ENCODE data around the gene RWDD3. TPM values are rescaled to one million over a fixed set of nuclear protein-coding genes. Genes with fewer than 3 reads are reported as not detected.

Gene RWDD3
- total and polyA plus RNA-seq, 2 donors (not counting 3 experiments of a cell fraction or from before 2014, with no cell fraction given), result 9.3 to 12.1 TPM

GRCh38 chr1:95287825-95288224, 53.8 kb downstream of the RWDD3 start:
- no peak overlapping the region for H2AFZ ChIP-seq (ENCODE audit: low read depth, low read length)
- ChIA-PET POLR2A (no interaction called here), CTCF (interaction anchor here (1.0 kb wide), 1 partner anchor 21 kb away, joined by 3 read pairs; no protein-coding TSS in a partner anchor)
- H3K27me3 ChIP-seq (ENCODE audit: control insufficient read depth in 2 of 2, insufficient read depth in 2 of 2, low read length in 2 of 2), result peaks cover 0 to 2% of the 10 kb centered on the region in 2 experiments
- H3K4me2 ChIP-seq (ENCODE audit: insufficient read depth, low read length), result no peak overlapping the region
- no peaks in the 10 kb centered on the region for H3K4me1 ChIP-seq (ENCODE audit: control insufficient read depth, extremely low read depth, insufficient read depth, low read length)
- FAIRE-seq, result no peak
- dilution Hi-C loops (cut with MboI; ENCODE audit: extremely low pct_ligation_motif_present, low sequenced_read_pairs), result no loop called here
- no peaks in the 10 kb centered on the region for H4K20me1 ChIP-seq (replicated peaks; ENCODE audit: control insufficient read depth, extremely low read depth, insufficient read depth, low read length)
- H3K79me2 ChIP-seq (ENCODE audit: control insufficient read depth, insufficient read depth, low read length), result no peaks in the 10 kb centered on the region
- intact Hi-C loops (cut with micrococcal nuclease), result no loop called here
- no peak overlapping the region for H3K9ac ChIP-seq (replicated peaks; ENCODE audit: extremely low read depth, insufficient read depth, low read length)
- BruUV-seq (replicated peaks), result no TSS peak
- H3K27ac ChIP-seq (ENCODE audit: insufficient read depth, low read depth, low read length), result no peak overlapping the region
- no peaks in the 10 kb centered on the region for H3K9me3 ChIP-seq (replicated peaks; ENCODE audit: control insufficient read depth, insufficient read depth, low read length)
- DNase-seq (ENCODE audit: low read depth, low spot score), result no peak
- no peaks in the 10 kb centered on the region for H3K9me1 ChIP-seq (replicated peaks; ENCODE audit: control insufficient read depth, extremely low read depth, insufficient read depth, low read length)
- no peak for TF ChIP-seq JUN (IDR thresholded peaks at IDR 0.05; ENCODE audit: borderline replicate concordance, insufficient read depth, insufficient read length, low read depth)
- TF ChIP-seq FOS (IDR thresholded peaks at IDR 0.05; ENCODE audit: borderline replicate concordance, insufficient read depth, low read length), result no peak
- TF ChIP-seq POLR2AphosphoS5 (IDR thresholded peaks at IDR 0.05; ENCODE audit: insufficient read depth, low read depth, low read length), result no peak
- TF ChIP-seq MYC (IDR thresholded peaks at IDR 0.05; ENCODE audit: low read depth, low read length), result no peak
- H3K36me3 ChIP-seq (ENCODE audit: control insufficient read depth in 2 of 2, extremely low read depth in 1 of 2, insufficient read depth in 2 of 2, low read length in 2 of 2), result no peaks in the 10 kb centered on the region
- H3K4me3 ChIP-seq (replicated peaks in 1 of 3; ENCODE audit: insufficient read depth in 1 of 3, low read depth in 1 of 3, low read length in 3 of 3), result no peak overlapping the region

Other genes with a start within 250 kb of the RWDD3 start
- 8.6 and 12.3 TPM in 2 replicates for gene ALG14, start 161.3 kb upstream of the RWDD3 start, total RNA-seq
- gene ALG14, start 161.3 kb upstream of the RWDD3 start, polyA plus RNA-seq, result 2.1 and 2.6 TPM in 2 replicates
- 0.07 and 0.51 TPM in 2 replicates for gene TLCD4, start 116.9 kb upstream of the RWDD3 start, total RNA-seq
- gene TLCD4, start 116.9 kb upstream of the RWDD3 start, polyA plus RNA-seq, result 0.05 and 0.11 TPM in 2 replicates